ENCODE data around the gene MSRB1.
"Not testable (repeated sequence)": the region's sequence is repeated elsewhere in the genome, so short reads cannot be mapped to it uniquely, and the experiment has no call there.

The MSRB1 gene

DNA sequence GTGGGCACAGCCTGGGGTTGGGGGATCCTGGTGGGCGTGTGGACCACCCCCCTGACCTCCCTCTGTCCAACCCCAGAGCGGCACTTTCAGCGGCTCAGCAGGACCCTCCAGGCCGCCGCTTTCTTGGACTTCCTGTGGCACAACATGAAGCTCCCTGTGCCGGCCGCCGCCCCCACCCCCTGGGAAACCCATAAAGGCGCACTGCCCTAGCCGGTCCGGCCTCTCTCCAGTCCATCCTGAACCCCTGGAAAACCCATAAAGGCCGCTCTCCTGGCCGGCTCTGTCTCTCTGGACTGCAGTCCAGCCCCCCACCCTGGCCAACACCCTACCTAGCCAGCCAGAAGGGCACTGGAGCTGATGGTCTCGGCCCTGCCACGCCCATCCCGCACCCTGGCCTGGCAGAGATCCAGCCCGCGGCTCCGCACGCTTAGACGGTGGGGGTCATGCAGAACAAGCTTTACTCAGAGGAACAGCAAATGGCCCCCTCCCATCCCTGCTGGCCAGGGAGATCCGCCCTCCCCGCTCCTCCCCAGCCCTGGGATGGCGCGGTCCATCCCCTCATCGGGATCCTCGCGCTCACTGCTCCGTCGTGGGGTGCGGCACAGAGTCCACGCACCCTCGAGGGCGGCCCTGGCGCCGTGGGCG, 35.6 kb upstream of the MSRB1 start:
- DNase-seq (ENCODE audit: low read depth): no peak

- DNase-seq (ENCODE audit: low read depth): no peak
Measured at GRCh38 chr16:1977875-1978268, 34.9 kb upstream of the MSRB1 start.

GRCh38 chr16:1976951-1977874, 34.2 kb upstream of the MSRB1 start:
- DNase-seq (ENCODE audit: low read depth): no peak

- no peak for DNase-seq (ENCODE audit: low read depth)
Measured at GRCh38 chr16:1976216-1976520, 33.2 kb upstream of the MSRB1 start.

DNA sequence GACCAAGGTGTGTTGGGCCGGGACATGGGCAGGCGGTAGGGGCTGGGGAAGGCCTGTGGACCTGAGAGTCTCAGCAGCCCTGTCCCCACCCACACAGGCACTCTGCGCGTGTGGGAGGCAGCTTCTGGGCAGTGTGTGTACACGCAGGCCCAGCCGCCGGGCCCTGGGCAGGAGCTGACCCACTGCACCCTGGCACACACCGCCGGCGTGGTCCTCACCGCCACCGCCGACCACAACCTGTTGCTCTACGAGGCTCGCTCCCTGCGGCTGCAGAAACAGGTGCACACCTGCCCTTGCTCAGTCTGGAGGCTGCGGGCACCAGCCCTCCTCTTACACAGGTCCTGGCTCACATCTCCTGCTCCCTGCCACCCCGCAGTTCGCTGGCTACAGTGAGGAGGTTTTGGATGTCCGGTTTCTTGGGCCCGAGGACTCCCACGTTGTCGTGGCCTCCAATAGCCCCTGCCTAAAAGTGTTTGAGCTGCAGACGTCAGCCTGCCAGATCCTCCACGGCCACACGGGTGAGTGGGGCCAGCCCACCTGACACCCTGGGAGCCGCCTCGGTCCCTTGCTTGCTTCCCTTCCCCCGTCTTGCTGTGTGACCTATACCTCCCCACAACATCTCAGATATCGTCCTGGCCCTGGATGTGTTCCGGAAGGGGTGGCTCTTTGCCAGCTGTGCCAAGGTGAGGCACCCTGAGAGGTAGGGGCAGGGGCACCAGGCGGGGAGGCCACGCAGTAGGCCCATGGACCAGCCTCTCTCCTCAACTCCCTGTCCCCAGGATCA, 32.6 kb upstream of the MSRB1 start:
- no peak for DNase-seq (ENCODE audit: low read depth)

DNA sequence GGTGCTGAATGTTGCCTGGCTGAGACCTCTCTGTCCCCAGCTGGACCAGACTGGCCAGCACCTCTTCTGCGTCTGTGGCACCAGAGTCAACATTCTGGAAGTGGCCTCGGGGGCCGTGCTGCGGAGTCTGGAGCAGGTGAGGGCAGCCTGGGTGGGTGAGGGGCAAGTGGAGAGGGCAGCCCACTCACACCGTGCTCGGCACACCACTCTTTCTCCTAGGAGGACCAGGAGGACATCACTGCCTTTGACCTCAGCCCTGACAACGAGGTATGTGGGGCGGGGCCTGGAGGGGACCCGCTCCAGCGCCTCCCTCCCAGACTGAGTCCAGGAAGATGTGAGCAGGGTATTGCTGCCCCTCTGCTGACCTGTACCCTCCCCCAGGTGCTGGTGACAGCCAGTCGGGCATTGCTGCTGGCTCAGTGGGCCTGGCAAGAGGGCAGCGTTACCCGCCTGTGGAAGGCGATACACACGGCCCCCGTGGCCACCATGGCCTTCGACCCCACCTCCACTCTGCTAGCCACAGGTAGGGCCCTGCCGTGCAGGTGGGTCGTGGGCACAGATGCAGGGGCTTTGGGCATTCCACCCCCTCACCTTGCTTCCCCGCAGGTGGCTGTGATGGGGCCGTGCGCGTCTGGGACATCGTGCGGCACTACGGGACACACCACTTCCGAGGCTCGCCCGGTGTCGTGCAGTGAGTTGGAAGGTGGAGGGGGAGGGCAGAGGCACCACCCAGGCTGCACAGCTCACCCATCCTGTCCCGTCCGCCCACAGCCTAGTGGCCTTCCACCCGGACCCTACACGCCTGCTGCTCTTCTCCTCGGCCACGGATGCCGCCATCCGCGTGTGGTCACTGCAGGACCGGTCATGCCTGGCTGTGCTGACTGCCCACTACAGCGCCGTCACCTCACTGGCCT, 31.4 kb upstream of the MSRB1 start:
- DNase-seq (ENCODE audit: low read depth): no peak

DNA sequence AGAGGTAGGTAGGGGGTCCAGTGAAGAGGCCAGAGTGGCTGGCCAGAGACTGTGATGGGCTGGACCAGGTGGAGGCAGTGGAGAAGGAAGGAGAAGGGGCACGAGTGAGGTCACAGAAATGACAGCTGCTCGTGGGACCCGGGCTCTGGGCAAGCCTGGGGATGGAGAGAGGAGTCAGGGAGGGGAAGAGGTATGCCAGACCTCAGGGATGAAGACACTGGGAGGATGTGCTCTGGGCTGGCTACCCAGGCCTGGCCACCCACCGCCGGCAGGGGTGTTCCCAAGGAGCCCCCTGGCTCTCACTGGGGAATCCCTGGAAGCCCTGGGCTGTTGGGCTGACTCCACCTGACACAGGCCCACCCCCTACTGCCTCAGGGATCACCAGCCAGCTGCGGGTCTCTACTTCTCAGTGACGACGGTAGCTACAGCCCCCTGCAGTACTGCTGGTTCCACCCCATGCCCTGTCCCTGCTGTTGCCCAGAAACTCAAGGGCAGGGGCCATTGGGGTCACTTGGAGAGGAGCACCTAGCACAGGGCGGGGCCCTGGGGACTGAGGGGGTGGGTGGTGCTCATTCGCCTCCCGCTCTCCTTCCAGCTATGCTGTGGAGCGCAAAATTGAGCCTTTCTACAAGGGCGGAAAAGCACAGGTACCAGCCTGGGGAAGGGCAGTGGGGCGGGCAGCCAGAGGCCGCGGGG, 30.6 kb upstream of the MSRB1 start:
- DNase-seq (ENCODE audit: low read depth): no peak

GRCh38 chr16:1972490-1972877, 29.5 kb upstream of the MSRB1 start:
- DNase-seq (ENCODE audit: low read depth): no peak

GRCh38 chr16:1971796-1972489, 28.9 kb upstream of the MSRB1 start, which contains the start of gene TBL3:
TBL3 (plus strand) TSS chr16:1972053; CDS start chr16:1972165, 112 bp downstream.
- DNase-seq (ENCODE audit: low read depth): peak; percentile 96

DNA sequence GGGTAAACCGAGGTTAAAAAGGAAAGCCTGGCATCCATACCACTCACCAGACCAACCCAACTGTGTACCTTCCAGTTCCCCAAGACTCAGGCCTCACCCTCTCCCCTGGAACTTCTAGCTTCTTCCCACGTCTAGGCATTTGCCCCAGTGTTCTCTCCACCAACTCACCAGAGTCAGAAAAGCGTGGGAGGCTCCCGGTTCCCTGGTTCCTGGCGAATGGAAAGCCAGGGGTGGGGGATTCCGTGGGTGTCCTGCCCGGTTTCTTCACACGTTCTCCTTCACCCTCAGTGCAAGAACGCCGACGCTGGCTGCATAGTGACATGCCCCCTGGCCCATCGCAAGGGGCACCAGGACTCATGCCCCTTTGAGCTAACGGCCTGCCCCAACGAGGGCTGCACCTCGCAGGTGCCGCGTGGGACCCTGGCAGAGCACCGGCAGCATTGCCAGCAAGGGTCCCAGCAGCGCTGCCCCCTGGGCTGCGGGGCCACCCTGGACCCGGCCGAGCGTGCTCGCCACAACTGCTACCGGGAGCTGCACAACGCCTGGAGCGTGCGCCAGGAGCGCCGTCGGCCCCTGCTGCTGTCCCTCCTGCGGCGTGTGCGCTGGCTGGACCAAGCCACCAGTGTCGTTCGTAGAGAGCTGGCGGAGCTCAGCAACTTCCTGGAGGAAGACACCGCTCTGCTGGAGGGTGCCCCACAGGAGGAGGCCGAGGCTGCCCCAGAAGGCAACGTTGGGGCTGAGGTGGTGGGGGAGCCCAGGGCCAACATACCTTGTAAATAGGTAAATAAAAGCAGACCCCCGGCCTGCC, 25.4 kb upstream of the MSRB1 start:
- DNase-seq (ENCODE audit: low read depth): no peak

- no peak for DNase-seq (ENCODE audit: low read depth)
Measured at GRCh38 chr16:1966460-1966859, 23.5 kb upstream of the MSRB1 start, which contains the start of gene RNF151. RNF151 (plus strand) TSS chr16:1966856; CDS start chr16:1966882, 26 bp downstream.

DNA sequence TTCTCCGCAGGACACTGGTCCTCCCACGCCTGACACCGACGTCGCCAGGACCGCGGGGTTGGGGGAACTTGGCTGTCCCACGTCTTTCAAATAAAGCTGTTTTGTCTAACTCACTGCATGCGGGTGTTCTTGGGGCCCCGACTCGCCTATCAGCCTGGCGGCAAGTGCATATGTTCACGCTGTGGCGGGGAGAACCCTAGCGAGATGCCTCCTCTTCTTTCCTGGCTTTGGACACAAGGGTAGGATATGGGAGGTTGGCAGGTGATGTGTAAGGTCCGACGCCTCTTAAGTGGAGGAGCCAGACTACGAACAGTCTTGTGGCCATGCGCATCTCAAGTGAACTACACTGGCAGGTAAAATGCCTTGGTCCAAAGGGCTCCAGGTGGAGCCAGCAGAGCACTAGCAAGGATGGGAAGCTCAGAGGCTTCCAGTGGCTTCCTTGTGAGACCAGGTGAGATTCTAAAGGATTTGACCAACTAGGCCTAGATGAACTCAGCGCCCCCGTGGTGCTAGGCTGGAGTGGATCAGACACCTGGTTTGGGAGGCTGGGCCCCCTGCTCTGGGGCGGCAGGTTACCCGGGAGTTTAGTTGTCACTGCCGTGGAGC, 22.5 kb upstream of the MSRB1 start:
- DNase-seq (ENCODE audit: low read depth): no peak

GRCh38 chr16:1964506-1965395, 21.8 kb upstream of the MSRB1 start, which contains the start of gene RPS2:
RPS2 (minus strand) TSS chr16:1964826; CDS start chr16:1964625, 201 bp downstream.
- DNase-seq (ENCODE audit: low read depth): peak; percentile 96

- no peak for DNase-seq (ENCODE audit: low read depth)
Measured at GRCh38 chr16:1963806-1964505, 21.0 kb upstream of the MSRB1 start.

DNA sequence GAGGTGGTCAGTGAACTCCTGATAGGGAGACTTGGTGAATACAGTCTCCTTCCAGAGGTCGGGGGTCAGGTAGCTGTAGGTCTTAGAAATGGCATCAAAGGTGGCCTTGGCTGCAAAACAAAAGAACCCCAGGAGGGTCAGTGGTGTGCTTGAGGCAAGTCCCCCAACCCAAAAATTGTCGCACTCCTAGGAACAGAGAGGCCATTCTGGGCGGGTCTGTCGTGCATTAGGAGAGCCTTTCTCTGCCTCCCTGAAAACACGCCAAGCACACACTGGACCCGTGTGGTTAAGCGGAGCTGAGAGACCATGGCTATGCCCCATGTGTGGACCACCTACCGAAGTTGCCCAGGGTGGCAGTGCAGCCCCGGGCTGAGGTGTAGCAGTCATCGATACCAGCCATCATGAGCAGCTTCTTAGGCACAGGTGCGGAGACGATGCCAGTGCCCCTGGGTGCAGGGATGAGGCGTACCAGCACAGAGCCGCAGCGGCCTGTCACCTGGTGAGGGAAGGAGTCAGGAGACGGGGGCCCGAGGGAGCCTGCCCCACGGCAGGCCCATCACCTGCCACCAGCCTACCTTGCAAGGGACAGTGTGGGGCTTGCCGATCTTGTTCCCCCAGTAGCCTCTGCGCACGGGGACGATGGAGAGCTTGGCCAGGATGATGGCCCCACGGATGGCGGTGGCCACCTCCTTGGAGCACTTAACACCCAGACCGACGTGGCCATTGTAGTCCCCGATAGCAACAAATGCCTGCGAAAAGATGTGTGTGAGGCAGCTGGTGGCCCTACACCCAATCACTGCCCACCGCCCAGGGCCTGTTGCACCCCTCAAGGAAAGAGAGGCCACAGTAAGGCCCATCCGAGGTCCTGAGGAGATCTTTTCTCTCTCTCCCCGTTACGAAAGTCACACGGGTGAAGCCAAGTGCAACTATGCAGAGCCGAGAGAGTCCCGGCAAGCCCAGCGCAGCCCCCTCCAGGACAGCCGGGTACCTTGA, 19.5 kb upstream of the MSRB1 start:
- DNase-seq (ENCODE audit: low read depth): not testable (repeated sequence)

- DNase-seq (ENCODE audit: low read depth): no peak
Measured at GRCh38 chr16:1961651-1962067, 18.7 kb upstream of the MSRB1 start.
